ENCODE data around the gene PRKCQ.

Gene PRKCQ

DNA sequence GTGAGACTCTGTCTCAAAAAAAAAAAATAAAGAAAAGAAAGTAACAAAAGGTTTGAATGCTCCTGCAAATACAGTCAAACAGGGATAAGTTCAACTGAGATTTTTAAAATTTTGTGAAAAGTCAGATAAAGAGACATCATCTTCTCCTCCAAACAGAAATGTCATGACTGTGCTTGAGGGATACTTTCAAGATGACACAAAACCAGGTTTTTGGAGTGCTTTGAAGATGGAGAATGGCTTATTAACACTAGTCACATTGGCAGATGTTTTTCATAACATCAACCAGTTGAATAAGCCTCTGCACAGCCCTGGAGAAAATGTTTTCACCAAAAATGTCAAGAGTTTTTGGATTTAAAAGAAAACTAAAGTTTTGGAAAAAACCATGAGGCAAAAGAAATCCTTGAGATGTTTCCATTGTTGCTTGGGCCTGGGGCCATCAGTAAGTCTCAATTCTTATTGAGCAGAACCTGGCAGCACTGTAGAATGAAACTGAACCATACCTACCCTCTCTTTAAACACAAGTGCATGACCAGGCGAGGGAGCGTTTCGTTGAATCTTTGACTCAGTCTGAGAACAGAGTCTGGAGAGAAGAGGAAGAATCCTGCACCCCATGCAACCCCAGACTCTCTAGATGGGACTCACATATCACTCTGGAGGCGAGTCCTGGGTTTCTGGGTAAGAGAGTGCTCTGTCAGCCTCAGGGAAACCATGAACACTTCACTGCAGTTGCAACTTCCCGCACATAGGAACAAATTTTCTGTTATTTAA lies 37.4 kb upstream of the PRKCQ start:
- H3K4me3 ChIP-seq (ENCODE audit: low read depth, low read length): no peak overlapping the region
- DNase-seq (ENCODE audit: low read depth, low spot score): no peak
- in situ Hi-C loops (cut with HindIII; ENCODE audit: low sequenced_read_pairs): no loop called here
- TF ChIP-seq, protein P1, sequence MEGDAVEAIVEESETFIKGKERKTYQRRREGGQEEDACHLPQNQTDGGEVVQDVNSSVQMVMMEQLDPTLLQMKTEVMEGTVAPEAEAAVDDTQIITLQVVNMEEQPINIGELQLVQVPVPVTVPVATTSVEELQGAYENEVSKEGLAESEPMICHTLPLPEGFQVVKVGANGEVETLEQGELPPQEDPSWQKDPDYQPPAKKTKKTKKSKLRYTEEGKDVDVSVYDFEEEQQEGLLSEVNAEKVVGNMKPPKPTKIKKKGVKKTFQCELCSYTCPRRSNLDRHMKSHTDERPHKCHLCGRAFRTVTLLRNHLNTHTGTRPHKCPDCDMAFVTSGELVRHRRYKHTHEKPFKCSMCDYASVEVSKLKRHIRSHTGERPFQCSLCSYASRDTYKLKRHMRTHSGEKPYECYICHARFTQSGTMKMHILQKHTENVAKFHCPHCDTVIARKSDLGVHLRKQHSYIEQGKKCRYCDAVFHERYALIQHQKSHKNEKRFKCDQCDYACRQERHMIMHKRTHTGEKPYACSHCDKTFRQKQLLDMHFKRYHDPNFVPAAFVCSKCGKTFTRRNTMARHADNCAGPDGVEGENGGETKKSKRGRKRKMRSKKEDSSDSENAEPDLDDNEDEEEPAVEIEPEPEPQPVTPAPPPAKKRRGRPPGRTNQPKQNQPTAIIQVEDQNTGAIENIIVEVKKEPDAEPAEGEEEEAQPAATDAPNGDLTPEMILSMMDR (IDR thresholded peaks at IDR 0.05; ENCODE audit: low read depth, low read length): no peak

DNA sequence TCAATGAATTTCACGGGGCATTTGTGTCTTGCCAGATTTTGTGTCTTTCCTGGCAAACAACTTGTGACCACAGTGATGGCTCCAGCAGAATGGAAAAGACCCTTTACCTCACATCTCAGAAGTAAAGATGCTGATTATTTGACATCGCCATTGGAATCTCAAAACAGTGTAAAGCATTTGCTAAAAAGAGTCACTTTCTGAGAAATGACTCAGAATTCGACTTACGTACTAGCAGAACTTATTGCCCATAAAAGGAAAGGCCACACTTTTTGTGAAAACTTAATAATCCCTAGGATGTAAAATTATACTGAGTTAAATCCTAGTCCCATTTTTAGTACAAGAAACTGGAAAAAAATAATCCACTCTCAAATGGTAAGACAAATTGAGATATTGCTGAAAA lies 35.9 kb upstream of the PRKCQ start:
- TF ChIP-seq, protein P1 (IDR thresholded peaks at IDR 0.05; ENCODE audit: low read depth, low read length): no peak
- in situ Hi-C loops (cut with HindIII; ENCODE audit: low sequenced_read_pairs): no loop called here
- no peak overlapping the region for H3K4me3 ChIP-seq (ENCODE audit: low read depth, low read length)
- DNase-seq (ENCODE audit: low read depth, low spot score): no peak

GRCh38 chr10:6612371-6612770 lies 32.3 kb upstream of the PRKCQ start:
- DNase-seq (ENCODE audit: low read depth, low spot score): no peak
- in situ Hi-C loops (cut with HindIII; ENCODE audit: low sequenced_read_pairs): no loop called here

DNA sequence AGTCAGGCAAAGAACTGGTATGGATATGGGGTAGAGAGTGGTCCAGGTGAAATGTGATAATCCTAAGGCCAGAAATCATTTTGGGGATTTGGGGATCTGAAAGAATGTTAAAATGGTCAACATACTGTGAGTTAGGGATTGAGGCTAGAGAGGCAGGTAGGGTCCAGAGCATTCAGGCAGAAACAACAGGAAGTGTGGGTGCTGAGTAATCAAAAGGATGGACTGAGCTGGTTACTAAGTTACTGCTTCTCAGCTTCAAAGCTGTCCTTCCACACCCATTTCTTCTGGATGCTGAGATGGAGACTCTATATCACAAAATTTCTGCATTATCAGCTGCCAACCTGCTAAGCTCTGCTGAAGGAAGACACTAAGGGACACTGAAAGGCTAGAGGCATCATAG lies 30.6 kb upstream of the PRKCQ start:
- in situ Hi-C loops (cut with HindIII; ENCODE audit: low sequenced_read_pairs): no loop called here
- no peak for DNase-seq (ENCODE audit: low read depth, low spot score)
- H3K4me3 ChIP-seq (ENCODE audit: low read depth, low read length): no peak overlapping the region
- TF ChIP-seq, protein P1 (IDR thresholded peaks at IDR 0.05; ENCODE audit: low read depth, low read length): no peak

More at GRCh38 chr10:6612371-6612770, 32.3 kb upstream of the PRKCQ start:
- TF ChIP-seq, protein P1 (IDR thresholded peaks at IDR 0.05; ENCODE audit: low read depth, low read length): no peak
- H3K4me3 ChIP-seq (ENCODE audit: low read depth, low read length): no peak overlapping the region

DNA sequence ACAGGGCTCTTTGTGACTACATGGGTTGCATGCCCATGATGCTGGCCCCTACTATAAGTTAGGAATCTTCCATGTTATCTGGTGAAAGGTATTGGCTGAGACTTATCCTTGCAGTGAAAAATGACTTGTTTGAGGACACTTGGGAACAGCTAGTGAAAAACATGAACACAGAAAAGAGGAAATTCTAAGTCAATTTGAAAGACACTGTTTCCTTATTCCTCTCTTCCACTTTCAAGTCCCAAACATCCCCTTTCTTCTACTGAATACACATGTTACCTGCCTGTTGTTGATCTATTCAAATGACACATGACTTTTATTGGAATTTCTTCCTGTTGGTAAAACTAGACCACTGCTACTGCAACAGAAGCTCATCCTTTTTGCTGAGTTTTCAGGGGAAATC lies 29.5 kb upstream of the PRKCQ start:
- TF ChIP-seq, protein P1 (IDR thresholded peaks at IDR 0.05; ENCODE audit: low read depth, low read length): no peak
- no peak overlapping the region for H3K4me3 ChIP-seq (ENCODE audit: low read depth, low read length)
- no peak for DNase-seq (ENCODE audit: low read depth, low spot score)
- in situ Hi-C loops (cut with HindIII; ENCODE audit: low sequenced_read_pairs): no loop called here

- in situ Hi-C loops (cut with HindIII; ENCODE audit: low sequenced_read_pairs): no loop called here
- H3K4me3 ChIP-seq (ENCODE audit: low read depth, low read length): no peak overlapping the region
- DNase-seq (ENCODE audit: low read depth, low spot score): no peak
- TF ChIP-seq, protein P1 (IDR thresholded peaks at IDR 0.05; ENCODE audit: low read depth, low read length): no peak
Measured at GRCh38 chr10:6607778-6608177, 27.7 kb upstream of the PRKCQ start.
